ENCODE measurements around the gene C21orf58. TPM values are rescaled to one million over a fixed set of nuclear protein-coding genes. Genes with fewer than 3 reads are reported as not detected.

The C21orf58 gene
- total and polyA plus RNA-seq, 2 experiments from 2014 or later = 3.7 to 4.2 TPM

DNA sequence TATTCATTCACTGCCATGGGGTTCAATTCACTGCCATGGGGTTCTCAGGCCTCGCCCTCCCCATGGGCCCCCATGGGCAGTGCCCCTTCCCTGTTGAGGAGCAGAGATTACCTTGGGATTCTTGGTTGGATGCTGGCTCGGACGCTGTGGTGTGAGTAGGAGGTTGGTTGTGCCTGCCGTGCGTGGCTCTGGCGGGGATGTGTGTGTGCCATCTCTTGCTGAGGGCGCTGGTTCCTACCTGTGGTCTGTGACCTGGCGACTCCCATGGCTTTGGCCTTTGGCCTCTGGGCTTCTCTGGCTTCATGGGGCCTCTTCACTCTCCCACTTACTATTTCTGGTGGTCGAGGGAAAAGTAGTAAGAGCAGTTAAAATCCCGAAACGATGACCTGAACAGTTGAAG, 42.4 kb upstream of the C21orf58 start:
- DNase-seq = no peak
- 98 to 99% methylated on average over 11 of the region's 11 CpGs for WGBS, 2 experiments (ENCODE audit: low coverage in 1 of 2, low lambda C conversion rate in 2 of 2, missing lambda C conversion rate in 2 of 2)
- Histone ChIP-seq H3K36me3 (ENCODE audit: low read depth) (peaks cover 18% of the 10 kb centered on the region; the same call in 1 of the 2 replicates), H3K4me1 (ENCODE audit: insufficient read depth) (no peaks in the 10 kb centered on the region), H3K4me2 (ENCODE audit: unreplicated experiment) (no peak overlapping the region), H3K79me2 (ENCODE audit: insufficient read depth) (peaks cover 37% of the 10 kb centered on the region), H3K27me3 (replicated peaks; ENCODE audit: insufficient read depth) (no peaks in the 10 kb centered on the region), H4K20me1 (ENCODE audit: insufficient read depth) (no peaks in the 10 kb centered on the region), H3K9me3 (ENCODE audit: low read depth) (no peaks in the 10 kb centered on the region), H3K27ac (no peak overlapping the region), H3K9ac (no peak overlapping the region), H3K9me2 (ENCODE audit: insufficient read depth) (no peaks in the 10 kb centered on the region), H3K4me3 (no peak overlapping the region), H2AFZ (no peak overlapping the region), H3F3A (ENCODE audit: insufficient read depth) (no peaks in the 10 kb centered on the region)
- TF ChIP-seq EZH2phosphoT487 (IDR thresholded peaks at IDR 0.05; ENCODE audit: insufficient read depth, low read depth) = no peak
- no peak for TF ChIP-seq EZH2 (IDR thresholded peaks at IDR 0.05; ENCODE audit: insufficient read depth, poor library complexity, severe bottlenecking)
- in situ Hi-C loops (cut with MboI) = loop anchor here (10.0 kb wide), 1 partner anchor 59 kb away; no protein-coding TSS in a partner anchor

GRCh38 chr21:46363698-46364097, 40.0 kb upstream of the C21orf58 start:
- Histone ChIP-seq H3K4me1 (ENCODE audit: insufficient read depth) (no peaks in the 10 kb centered on the region), H3K9me3 (ENCODE audit: low read depth) (no peaks in the 10 kb centered on the region), H3K79me2 (ENCODE audit: insufficient read depth) (peaks cover 22% of the 10 kb centered on the region), H2AFZ (no peak overlapping the region), H3F3A (ENCODE audit: insufficient read depth) (no peaks in the 10 kb centered on the region), H3K4me3 (no peak overlapping the region), H3K36me3 (ENCODE audit: low read depth) (peaks cover 21% of the 10 kb centered on the region; the same call in 1 of the 2 replicates), H3K27ac (no peak overlapping the region), H3K27me3 (replicated peaks; ENCODE audit: insufficient read depth) (no peaks in the 10 kb centered on the region), H3K9me2 (ENCODE audit: insufficient read depth) (no peaks in the 10 kb centered on the region), H4K20me1 (ENCODE audit: insufficient read depth) (no peaks in the 10 kb centered on the region), H3K4me2 (ENCODE audit: unreplicated experiment) (no peak overlapping the region), H3K9ac (no peak overlapping the region)
- no peak for DNase-seq
- in situ Hi-C loops (cut with MboI) = loop anchor here (10.0 kb wide), 1 partner anchor 61 kb away; no protein-coding TSS in a partner anchor
- TF ChIP-seq EZH2 (IDR thresholded peaks at IDR 0.05; ENCODE audit: insufficient read depth, poor library complexity, severe bottlenecking) = no peak
- no peak for TF ChIP-seq EZH2phosphoT487 (IDR thresholded peaks at IDR 0.05; ENCODE audit: insufficient read depth, low read depth)
- WGBS, 2 experiments (ENCODE audit: low coverage in 1 of 2, low lambda C conversion rate in 2 of 2, missing lambda C conversion rate in 2 of 2) = 92 to 96% methylated on average over 16 of the region's 16 CpGs

- no peaks in the 10 kb centered on the region for H3K9me2 ChIP-seq (ENCODE audit: insufficient read depth)
- no peak for DNase-seq
- WGBS, 2 experiments (ENCODE audit: low coverage in 1 of 2, low lambda C conversion rate in 2 of 2, missing lambda C conversion rate in 2 of 2) = 88 to 90% methylated on average over 15 of the region's 15 CpGs
These were observed 39.3 kb upstream of the C21orf58 start for GRCh38 chr21:46362946-46363345.

GRCh38 chr21:46361935-46362334, 38.3 kb upstream of the C21orf58 start:
- Histone ChIP-seq H3K36me3 (ENCODE audit: low read depth) (peaks cover 14% of the 10 kb centered on the region; the same call in 1 of the 2 replicates), H3K4me1 (ENCODE audit: insufficient read depth) (no peaks in the 10 kb centered on the region), H4K20me1 (ENCODE audit: insufficient read depth) (no peaks in the 10 kb centered on the region), H2AFZ (no peak overlapping the region), H3K9me3 (ENCODE audit: low read depth) (no peaks in the 10 kb centered on the region), H3K27me3 (replicated peaks; ENCODE audit: insufficient read depth) (no peaks in the 10 kb centered on the region), H3K27ac (no peak overlapping the region), H3K79me2 (ENCODE audit: insufficient read depth) (peaks cover 8% of the 10 kb centered on the region; the same call in 1 of the 2 replicates), H3K9ac (no peak overlapping the region), H3K4me2 (ENCODE audit: unreplicated experiment) (no peak overlapping the region), H3F3A (ENCODE audit: insufficient read depth) (no peaks in the 10 kb centered on the region), H3K9me2 (ENCODE audit: insufficient read depth) (no peaks in the 10 kb centered on the region), H3K4me3 (no peak overlapping the region)
- in situ Hi-C loops (cut with MboI) = loop anchor here (10.0 kb wide), 1 partner anchor 63 kb away; no protein-coding TSS in a partner anchor
- TF ChIP-seq EZH2phosphoT487 (IDR thresholded peaks at IDR 0.05; ENCODE audit: insufficient read depth, low read depth) (no peak), EZH2 (IDR thresholded peaks at IDR 0.05; ENCODE audit: insufficient read depth, poor library complexity, severe bottlenecking) (no peak)
- 81 to 83% methylated on average over 10 of the region's 10 CpGs for WGBS, 2 experiments (ENCODE audit: low coverage in 1 of 2, low lambda C conversion rate in 2 of 2, missing lambda C conversion rate in 2 of 2)
- DNase-seq = no peak

More at GRCh38 chr21:46362946-46363345, 39.3 kb upstream of the C21orf58 start:
- no peaks in the 10 kb centered on the region for H4K20me1 ChIP-seq (ENCODE audit: insufficient read depth)
- no peak overlapping the region for H3K4me3 ChIP-seq
- in situ Hi-C loops (cut with MboI) = loop anchor here (10.0 kb wide), 1 partner anchor 62 kb away; no protein-coding TSS in a partner anchor
- H3K9ac ChIP-seq = no peak overlapping the region
- TF ChIP-seq EZH2 (IDR thresholded peaks at IDR 0.05; ENCODE audit: insufficient read depth, poor library complexity, severe bottlenecking) = no peak
- peaks cover 14% of the 10 kb centered on the region; the same call in 1 of the 2 replicates for H3K79me2 ChIP-seq (ENCODE audit: insufficient read depth)
- H3F3A ChIP-seq (ENCODE audit: insufficient read depth) = no peaks in the 10 kb centered on the region
- no peak overlapping the region for H3K27ac ChIP-seq
- H3K36me3 ChIP-seq (ENCODE audit: low read depth) = peaks cover 20% of the 10 kb centered on the region; the same call in 1 of the 2 replicates
- H3K9me3 ChIP-seq (ENCODE audit: low read depth) = no peaks in the 10 kb centered on the region
- no peak overlapping the region for H2AFZ ChIP-seq
- no peaks in the 10 kb centered on the region for H3K4me1 ChIP-seq (ENCODE audit: insufficient read depth)
- H3K27me3 ChIP-seq (replicated peaks; ENCODE audit: insufficient read depth) = no peaks in the 10 kb centered on the region
- H3K4me2 ChIP-seq (ENCODE audit: unreplicated experiment) = no peak overlapping the region

All from GM23248 (cell line).